ENCODE measurements around the gene FLT4. TPM values are rescaled to one million over a fixed set of nuclear protein-coding genes. Genes with fewer than 3 reads are reported as not detected.

FLT4 gene
- total RNA-seq, 1 donor from 2014 or later: 6.1 TPM

DNA sequence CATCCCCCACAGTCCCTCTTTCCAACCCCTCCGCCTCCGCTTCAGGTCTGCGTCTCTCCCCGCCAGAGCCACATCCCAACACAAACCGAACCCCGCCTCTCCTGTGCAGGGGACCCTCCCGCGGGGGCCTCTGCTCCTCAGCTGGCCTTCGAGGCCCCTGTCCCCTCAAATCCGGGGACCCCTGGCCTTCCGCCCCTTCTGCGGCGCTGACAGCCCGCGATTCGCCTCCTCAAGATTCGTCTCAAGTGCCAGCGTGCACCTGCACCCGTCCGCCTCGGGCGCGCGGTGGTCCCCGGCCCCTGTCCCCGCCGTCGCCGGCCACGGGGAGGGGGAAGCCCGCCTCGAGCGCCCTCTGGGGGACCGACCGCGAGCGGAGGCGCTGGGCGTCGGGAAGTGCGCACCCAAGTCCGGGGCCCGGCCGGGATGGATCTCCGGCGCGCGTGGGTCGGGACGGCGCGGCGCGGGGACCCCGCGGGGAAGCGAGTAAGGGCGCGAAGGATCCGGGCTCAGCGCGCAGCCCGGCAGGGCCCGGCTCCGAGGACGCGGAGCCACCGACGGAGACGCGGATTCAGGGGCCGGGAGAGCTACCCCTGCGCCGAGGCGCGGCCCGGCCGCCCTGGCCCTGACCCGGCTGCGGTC lies 623 bp downstream of the FLT4 start:
- intact Hi-C loops (cut with micrococcal nuclease): no loop called here
- peaks cover 57% of the 10 kb centered on the region for H3K4me1 ChIP-seq

DNA sequence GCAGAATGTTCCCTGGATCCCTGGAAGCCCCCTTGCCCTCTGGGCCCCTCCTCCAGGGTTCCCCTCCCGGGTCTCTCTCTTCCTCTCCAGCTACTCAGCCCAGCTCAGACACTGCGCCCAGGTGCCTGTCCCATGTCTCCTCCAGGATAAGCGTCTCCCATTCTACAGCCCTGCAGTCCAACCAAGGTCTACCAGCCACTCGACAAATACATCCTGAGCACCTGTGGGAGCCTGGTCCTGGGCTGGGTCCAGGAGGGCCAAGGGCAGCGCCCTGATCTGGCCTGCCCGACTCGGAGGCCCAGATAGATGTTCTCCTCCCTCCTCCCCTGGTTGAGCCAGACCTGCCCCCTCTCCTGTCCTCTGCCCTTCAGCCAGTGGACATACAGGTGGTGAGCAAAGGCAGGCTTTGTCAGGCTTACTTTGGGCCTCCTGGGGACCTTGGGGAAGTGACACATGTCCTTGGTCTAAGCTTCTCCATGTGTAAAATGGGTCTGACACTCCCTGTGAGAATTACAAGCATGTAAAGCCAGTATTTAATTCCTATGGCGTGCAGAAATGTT lies 1.4 kb downstream of the FLT4 start:
- intact Hi-C loops (cut with micrococcal nuclease): no loop called here
- peak overlapping the region; percentile 70 for H3K4me3 ChIP-seq
- no peak overlapping the region for H3K27ac ChIP-seq (replicated peaks)
- peaks cover 57% of the 10 kb centered on the region for H3K4me1 ChIP-seq
- DNase-seq: peak; percentile 4
- H3K36me3 ChIP-seq: no peaks in the 10 kb centered on the region
- TF ChIP-seq, protein P1, sequence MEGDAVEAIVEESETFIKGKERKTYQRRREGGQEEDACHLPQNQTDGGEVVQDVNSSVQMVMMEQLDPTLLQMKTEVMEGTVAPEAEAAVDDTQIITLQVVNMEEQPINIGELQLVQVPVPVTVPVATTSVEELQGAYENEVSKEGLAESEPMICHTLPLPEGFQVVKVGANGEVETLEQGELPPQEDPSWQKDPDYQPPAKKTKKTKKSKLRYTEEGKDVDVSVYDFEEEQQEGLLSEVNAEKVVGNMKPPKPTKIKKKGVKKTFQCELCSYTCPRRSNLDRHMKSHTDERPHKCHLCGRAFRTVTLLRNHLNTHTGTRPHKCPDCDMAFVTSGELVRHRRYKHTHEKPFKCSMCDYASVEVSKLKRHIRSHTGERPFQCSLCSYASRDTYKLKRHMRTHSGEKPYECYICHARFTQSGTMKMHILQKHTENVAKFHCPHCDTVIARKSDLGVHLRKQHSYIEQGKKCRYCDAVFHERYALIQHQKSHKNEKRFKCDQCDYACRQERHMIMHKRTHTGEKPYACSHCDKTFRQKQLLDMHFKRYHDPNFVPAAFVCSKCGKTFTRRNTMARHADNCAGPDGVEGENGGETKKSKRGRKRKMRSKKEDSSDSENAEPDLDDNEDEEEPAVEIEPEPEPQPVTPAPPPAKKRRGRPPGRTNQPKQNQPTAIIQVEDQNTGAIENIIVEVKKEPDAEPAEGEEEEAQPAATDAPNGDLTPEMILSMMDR (IDR thresholded peaks at IDR 0.05; ENCODE audit: borderline replicate concordance): no peak
- H3K27me3 ChIP-seq (ENCODE audit: low read depth): peaks cover 98% of the 10 kb centered on the region
- H3K9me3 ChIP-seq (replicated peaks): no peaks in the 10 kb centered on the region

More for the DNA sequence above, 623 bp downstream of the FLT4 start:
- H3K9me3 ChIP-seq (replicated peaks): no peaks in the 10 kb centered on the region
- H3K36me3 ChIP-seq: no peaks in the 10 kb centered on the region
- TF ChIP-seq, protein P1 (IDR thresholded peaks at IDR 0.05; ENCODE audit: borderline replicate concordance): peak; percentile 55
- peak; percentile 15 for DNase-seq
- peak overlapping the region; percentile 79 for H3K27ac ChIP-seq (replicated peaks)
- H3K4me3 ChIP-seq: peak overlapping the region; percentile 70
- peaks cover 97% of the 10 kb centered on the region for H3K27me3 ChIP-seq (ENCODE audit: low read depth)

DNA sequence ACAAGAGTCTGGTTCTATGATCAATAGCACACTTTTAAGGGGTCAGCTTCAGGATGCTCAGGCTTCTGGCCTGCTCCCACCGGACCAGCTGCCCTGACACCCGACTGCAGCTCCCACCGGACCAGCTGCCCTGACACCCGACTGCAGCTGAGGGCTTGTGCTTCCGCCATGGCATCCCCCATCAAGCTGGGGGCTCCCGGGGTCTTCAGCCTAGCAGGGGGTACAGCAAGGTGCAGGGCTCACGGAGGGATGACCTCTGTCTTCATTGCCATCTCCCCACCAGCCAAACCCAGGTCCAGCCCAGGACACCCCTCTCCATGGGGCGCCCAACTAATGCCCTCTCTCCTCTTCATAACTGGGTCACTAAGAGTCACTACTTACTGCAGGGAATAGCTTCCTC lies 1.9 kb downstream of the FLT4 start:
- Histone ChIP-seq H3K27me3 (ENCODE audit: low read depth) (peaks cover 93% of the 10 kb centered on the region), H3K27ac (replicated peaks) (no peak overlapping the region), H3K9me3 (replicated peaks) (no peaks in the 10 kb centered on the region), H3K4me3 (peak overlapping the region; percentile 70), H3K4me1 (peaks cover 57% of the 10 kb centered on the region), H3K36me3 (no peaks in the 10 kb centered on the region)
- intact Hi-C loops (cut with micrococcal nuclease): no loop called here
- no peak for DNase-seq
- TF ChIP-seq, protein P1 (IDR thresholded peaks at IDR 0.05; ENCODE audit: borderline replicate concordance): no peak

DNA sequence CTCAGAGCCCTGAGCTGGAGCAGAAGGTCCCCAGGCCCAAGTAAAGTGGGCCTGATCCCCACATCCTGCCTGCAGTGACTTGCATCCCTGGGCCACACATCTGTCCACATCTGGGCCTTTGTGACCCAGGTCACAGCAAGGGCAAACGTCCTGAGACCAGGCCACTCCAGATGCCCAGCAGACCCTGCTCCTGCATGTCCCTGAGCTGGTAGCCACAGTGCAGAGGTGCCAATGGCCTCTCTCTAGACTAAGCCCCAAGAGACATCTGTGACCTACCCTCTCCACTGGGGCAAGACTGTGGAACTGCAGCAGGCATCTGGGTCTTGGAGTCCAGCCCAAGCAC lies 2.5 kb downstream of the FLT4 start:
- intact Hi-C loops (cut with micrococcal nuclease): no loop called here
- peak overlapping the region; percentile 70 for H3K27ac ChIP-seq (replicated peaks)
- peaks cover 87% of the 10 kb centered on the region for H3K27me3 ChIP-seq (ENCODE audit: low read depth)
- TF ChIP-seq, protein P1 (IDR thresholded peaks at IDR 0.05; ENCODE audit: borderline replicate concordance): no peak
- no peaks in the 10 kb centered on the region for H3K36me3 ChIP-seq
- peaks cover 57% of the 10 kb centered on the region for H3K4me1 ChIP-seq
- DNase-seq: peak; percentile 5
- no peak overlapping the region for H3K4me3 ChIP-seq
- H3K9me3 ChIP-seq (replicated peaks): no peaks in the 10 kb centered on the region

DNA sequence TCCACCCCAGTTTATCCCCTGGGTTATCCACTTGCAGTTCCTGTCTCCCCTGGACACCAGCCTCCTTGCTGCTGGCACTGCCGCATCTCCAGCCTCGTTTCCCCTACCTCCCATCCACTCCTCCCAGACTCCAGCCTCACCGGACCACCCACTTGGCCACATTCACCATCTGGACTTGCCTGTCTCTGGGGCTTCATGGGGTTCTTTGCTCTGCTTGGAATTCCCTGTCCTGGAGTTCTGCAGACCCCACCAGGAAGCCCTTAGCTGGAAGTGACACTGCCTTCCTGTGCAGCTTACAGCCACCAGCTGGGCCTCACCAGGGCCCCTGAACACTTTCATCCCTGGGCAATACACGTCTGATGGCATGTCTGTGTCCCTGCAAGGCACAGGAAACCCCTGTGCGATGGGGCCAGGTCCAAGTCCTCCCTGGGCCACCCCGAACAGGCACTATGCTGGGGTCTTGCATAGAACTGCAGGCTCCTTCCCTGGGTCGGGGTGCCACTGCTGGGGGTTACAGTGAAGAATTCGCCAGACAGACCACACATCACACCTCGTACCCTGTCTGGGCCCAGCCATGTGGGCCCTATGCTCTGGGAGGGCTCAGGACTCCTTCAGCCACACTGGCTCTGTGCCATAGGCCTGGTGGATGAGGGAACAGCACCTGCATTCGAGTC lies 3.0 kb downstream of the FLT4 start:
- intact Hi-C loops (cut with micrococcal nuclease): no loop called here
- TF ChIP-seq, protein P1 (IDR thresholded peaks at IDR 0.05; ENCODE audit: borderline replicate concordance): no peak
- Histone ChIP-seq H3K4me3 (no peak overlapping the region), H3K36me3 (no peaks in the 10 kb centered on the region), H3K27me3 (ENCODE audit: low read depth) (peaks cover 84% of the 10 kb centered on the region), H3K9me3 (replicated peaks) (no peaks in the 10 kb centered on the region), H3K4me1 (peaks cover 57% of the 10 kb centered on the region), H3K27ac (replicated peaks) (peak overlapping the region; percentile 70)
- no peak for DNase-seq
